Prostate gland (tissue), 2 donors: ENCODE data around the gene SLC44A4. TPM values are rescaled to one million over a fixed set of nuclear protein-coding genes. Genes with fewer than 3 reads are reported as not detected.
A peak's percentile ranks its signal among the peaks of the same experiment; 100 is the strongest.
"Not testable (repeated sequence)": the region's sequence is repeated elsewhere in the genome, so short reads cannot be mapped to it uniquely, and the experiment has no call there.

Source experiments
- DNase-seq: peaks from one replicate; pipeline ENCODE4 v3.0.0-alpha.2; 2019; ENCODE audit warnings: low spot score
- H3K27ac ChIP-seq, 2 donors: fragments of 200-600 bp; sonication (generic); 2 replicates each; pipeline ENCODE4 v1.5.1; 2017 to 2019
- H3K27me3 ChIP-seq: fragments of 200-600 bp; sonication (generic); replicated peaks from 2 replicates; pipeline ENCODE4 v1.5.1; 2019; ENCODE audit not compliant: insufficient read depth
- H3K36me3 ChIP-seq, 2 donors: fragments of 200-600 bp; sonication (generic); 1 replicate in 1 of 2; 2 replicates in 1 of 2; pipeline versions ENCODE4 v1.5.1 to v1.8.1; 2017 to 2019
- H3K4me1 ChIP-seq: fragments of 200-600 bp; sonication (generic); replicated peaks from 2 replicates; pipeline ENCODE4 v1.5.1; 2019
- H3K4me3 ChIP-seq, 2 donors: fragments of 200-600 bp; sonication (generic); 2 replicates each; pipeline ENCODE4 v1.5.1; 2017 to 2019
- H3K9me3 ChIP-seq: fragments of 200-600 bp; sonication (generic); 2 replicates; pipeline ENCODE4 v1.5.1; 2017
- CTCF ChIP-seq, 4 experiments: fragments of 200-600 bp in 2 of 4; fragments of 450-650 bp in 2 of 4; sonication (generic) in 2 of 4; IDR thresholded peaks; 1 replicate in 3 of 4; 2 replicates in 1 of 4; pipeline ENCODE4 v1.5.1; 2016 to 2019; ENCODE audit warnings: antibody characterized with exemption in 4 of 4, mild to moderate bottlenecking in 2 of 4, moderate library complexity in 2 of 4
- POLR2A ChIP-seq: fragments of 450-650 bp; IDR thresholded peaks from one replicate; pipeline ENCODE4 v1.6.1; 2016; ENCODE audit warnings: antibody characterized with exemption, mild to moderate bottlenecking
- POLR2AphosphoS5 ChIP-seq: sonication (generic); formaldehyde crosslinking; IDR thresholded peaks from one replicate; pipeline ENCODE4 v1.6.1; 2017; ENCODE audit warnings: antibody characterized with exemption
- WGBS: methylation state at CpG from one replicate; pipeline ENCODE4 v1.1.5; 2018; 5-methylcytosine and 5-hydroxymethylcytosine counted together
- intact Hi-C: fragments of 100-400 bp; cut with DNase I; formaldehyde crosslinking; loops from one replicate; pipeline ENCODE4 v1.14.2; 2022
- total RNA-seq, 2 donors: library from RNA; depleted of rRNA; stranded (reverse); fragments of >200 nt; gene quantifications; one replicate each; pipeline ENCODE4 v1.1.0, GENCODE V29; 2016

SLC44A4 gene
- total RNA-seq, 2 donors from 2014 or later = 125 to 332 TPM

- no peaks in the 10 kb centered on the region for H3K27me3 ChIP-seq
- H3K4me1 ChIP-seq = no peaks in the 10 kb centered on the region
- WGBS = 70% methylated on average over 2 of the region's 2 CpGs
- no peaks in the 10 kb centered on the region for H3K36me3 ChIP-seq
- H3K27ac ChIP-seq = peak overlapping the region in 1 of 2 donors; percentile 65
- TF ChIP-seq POLR2AphosphoS5 = no peak
- TF ChIP-seq POLR2A = no peak
- no peak for TF ChIP-seq CTCF (IDR thresholded peaks at IDR 0.05)
- no peak for DNase-seq
- intact Hi-C loops = no loop called here
- H3K4me3 ChIP-seq = no peak overlapping the region
- H3K9me3 ChIP-seq = no peaks in the 10 kb centered on the region
Measured at GRCh38 chr6:31851485-31851832, 27.3 kb downstream of the SLC44A4 start.

GRCh38 chr6:31850765-31851484 is 27.9 kb downstream of the SLC44A4 start:
- Histone ChIP-seq H3K4me3 (no peak overlapping the region), H3K36me3 (no peaks in the 10 kb centered on the region), H3K4me1 (no peaks in the 10 kb centered on the region), H3K27me3 (no peaks in the 10 kb centered on the region), H3K9me3 (no peaks in the 10 kb centered on the region), H3K27ac (no peak overlapping the region)
- intact Hi-C loops = no loop called here
- TF ChIP-seq POLR2A (no peak), POLR2AphosphoS5 (no peak), CTCF (IDR thresholded peaks at IDR 0.05) (no peak)
- no peak for DNase-seq
- WGBS = 97% methylated on average over 2 of the region's 2 CpGs

DNA sequence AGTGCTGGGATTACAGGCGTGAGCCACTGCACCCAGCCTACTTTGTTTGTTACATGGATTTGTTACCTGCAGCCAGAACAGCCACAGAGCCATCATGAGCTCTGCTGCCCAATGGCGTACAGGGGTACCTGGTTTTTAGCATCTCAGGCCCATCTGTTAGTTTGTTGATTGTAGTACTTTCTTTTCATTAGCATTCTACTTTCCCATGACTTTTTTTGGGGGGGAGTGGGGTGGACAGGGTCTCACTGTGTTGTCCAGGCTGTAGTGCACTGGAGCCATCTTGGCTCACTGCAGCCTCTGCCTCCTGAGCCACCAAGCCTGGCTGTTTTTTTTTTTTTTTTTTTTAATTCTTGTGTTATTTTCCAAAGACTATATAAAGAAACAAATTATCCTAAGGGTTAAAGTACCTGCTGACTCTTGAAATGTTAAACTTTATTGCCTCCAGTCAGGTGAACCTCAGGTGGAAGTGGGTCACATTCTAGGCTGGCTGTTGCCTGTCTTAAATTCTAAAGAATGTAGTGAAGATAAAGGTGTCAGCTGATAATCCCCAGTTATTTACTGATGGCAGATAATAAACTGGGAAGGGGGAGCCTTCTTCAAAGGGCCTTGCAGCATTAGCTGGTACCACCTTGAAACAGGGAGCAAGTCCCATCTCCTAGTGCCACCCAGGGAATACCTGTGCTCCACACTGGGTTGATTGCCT is 31.4 kb downstream of the SLC44A4 start:
- Histone ChIP-seq H3K27me3 (no peaks in the 10 kb centered on the region), H3K9me3 (no peaks in the 10 kb centered on the region), H3K4me3 (no peak overlapping the region), H3K27ac (no peak overlapping the region), H3K36me3 (no peaks in the 10 kb centered on the region), H3K4me1 (no peaks in the 10 kb centered on the region)
- DNase-seq = no peak
- WGBS = 89% methylated on average over 2 of the region's 2 CpGs
- TF ChIP-seq POLR2AphosphoS5 (no peak), CTCF (IDR thresholded peaks at IDR 0.05) (no peak), POLR2A (no peak)
- intact Hi-C loops = no loop called here

DNA sequence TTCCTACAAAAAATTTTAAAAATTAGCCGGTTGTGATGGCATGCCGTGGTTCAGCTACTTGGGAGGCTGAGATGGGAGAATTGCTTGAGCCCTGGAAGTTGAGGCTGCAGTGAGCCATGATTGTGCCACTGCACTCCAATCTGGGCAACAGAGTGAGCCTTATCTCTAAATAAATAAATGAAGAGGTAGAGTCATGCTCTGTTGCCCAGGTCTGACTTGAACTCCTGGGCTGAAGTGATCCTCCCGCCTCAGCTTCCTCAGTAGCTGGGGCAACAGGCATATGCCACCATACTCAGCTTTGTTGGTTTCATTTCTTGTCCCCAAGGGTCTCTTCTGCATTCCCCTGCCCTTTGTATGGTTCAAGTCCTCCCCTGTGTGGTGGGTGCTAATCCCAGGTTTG is 34.3 kb downstream of the SLC44A4 start:
- Histone ChIP-seq H3K27ac (no peak overlapping the region), H3K9me3 (no peaks in the 10 kb centered on the region), H3K36me3 (no peaks in the 10 kb centered on the region), H3K27me3 (no peaks in the 10 kb centered on the region), H3K4me1 (no peaks in the 10 kb centered on the region), H3K4me3 (no peak overlapping the region)
- 93% methylated on average over 3 of the region's 3 CpGs for WGBS
- no peak for DNase-seq
- intact Hi-C loops = no loop called here
- no peak for TF ChIP-seq POLR2A
- TF ChIP-seq CTCF (IDR thresholded peaks at IDR 0.05) = no peak
- no peak for TF ChIP-seq POLR2AphosphoS5

- intact Hi-C loops = no loop called here
- 84% methylated on average over 9 of the region's 9 CpGs for WGBS
- peaks cover 0 to 3% of the 10 kb centered on the region in 2 donors for H3K36me3 ChIP-seq
- H3K4me3 ChIP-seq = no peak overlapping the region
- DNase-seq = no peak
- no peaks in the 10 kb centered on the region for H3K27me3 ChIP-seq
- no peaks in the 10 kb centered on the region for H3K9me3 ChIP-seq
- no peak overlapping the region for H3K27ac ChIP-seq
- TF ChIP-seq CTCF (IDR thresholded peaks at IDR 0.05) = no peak
- no peak for TF ChIP-seq POLR2AphosphoS5
- TF ChIP-seq POLR2A = no peak
- peaks cover 5% of the 10 kb centered on the region for H3K4me1 ChIP-seq
Measured at GRCh38 chr6:31842053-31842452, 36.7 kb downstream of the SLC44A4 start.

GRCh38 chr6:31839779-31840126 is 39.0 kb downstream of the SLC44A4 start:
- DNase-seq, H3K4me3 ChIP-seq, H3K27ac ChIP-seq, H3K36me3 ChIP-seq, intact Hi-C loops, H3K9me3 ChIP-seq, H3K27me3 ChIP-seq: not testable (repeated sequence)
- 88% methylated on average over 8 of the region's 8 CpGs for WGBS
- peaks cover 14% of the 10 kb centered on the region for H3K4me1 ChIP-seq
